Inflammatory macrophage treated with lipopolysaccharide for 1 hour (primary cell): ENCODE results near the gene RBMS1.

Experiments used
- DNase-seq, 2 donors: peaks; one replicate each; pipeline ENCODE4 v3.0.0-alpha.2; 2020 to 2022

Gene RBMS1

GRCh38 chr2:160242893-160243564 is 250.6 kb downstream of the RBMS1 start:
- DNase-seq: no peak

- peak; percentile 65 to 76 for DNase-seq
These were observed 252.1 kb downstream of the RBMS1 start for GRCh38 chr2:160241251-160242137.

- no peak for DNase-seq
These were observed 254.2 kb downstream of the RBMS1 start for GRCh38 chr2:160239436-160239835.

DNA sequence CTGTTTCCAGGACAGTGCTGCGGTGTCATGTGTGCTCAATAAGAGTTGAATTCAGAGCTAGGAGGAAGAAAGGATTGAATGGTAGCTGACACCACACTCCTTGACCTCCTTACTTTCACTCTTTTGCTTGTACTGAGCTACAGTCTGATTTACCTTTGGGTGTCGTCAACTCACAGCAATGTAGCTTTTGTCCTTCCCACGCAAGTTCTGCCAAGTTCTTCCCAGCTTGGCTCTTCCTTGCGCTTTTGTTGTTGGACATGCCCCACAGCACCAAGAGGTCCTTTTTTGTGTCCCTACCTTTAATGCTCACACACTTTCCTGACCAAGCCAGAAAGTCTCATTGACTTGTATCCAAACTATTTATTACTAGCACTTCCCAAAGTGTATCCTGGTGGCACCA is 255.2 kb downstream of the RBMS1 start:
- no peak for DNase-seq

- peak in 1 of 2 donors; percentile 24 for DNase-seq
These were observed 260.6 kb downstream of the RBMS1 start for GRCh38 chr2:160232905-160233475.

DNA sequence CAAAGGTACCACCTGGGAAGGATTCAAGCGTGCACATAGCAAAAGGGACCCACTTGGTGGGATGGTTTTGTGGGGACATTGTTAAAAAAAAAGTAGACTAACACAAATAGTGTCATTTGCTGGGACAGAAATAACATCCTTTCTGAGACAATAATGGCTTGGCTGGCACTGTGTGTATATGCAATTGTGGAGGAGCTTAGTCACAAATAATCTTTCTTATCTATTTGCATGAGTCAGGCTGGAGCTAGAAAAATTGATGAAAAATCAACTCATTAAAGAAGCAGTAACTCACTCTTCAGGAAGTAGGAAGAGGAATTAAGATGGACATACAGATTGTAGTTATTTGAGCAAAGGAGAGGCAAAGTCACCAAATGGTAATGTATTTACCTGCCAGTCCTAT is 264.0 kb downstream of the RBMS1 start:
- no peak for DNase-seq

DNA sequence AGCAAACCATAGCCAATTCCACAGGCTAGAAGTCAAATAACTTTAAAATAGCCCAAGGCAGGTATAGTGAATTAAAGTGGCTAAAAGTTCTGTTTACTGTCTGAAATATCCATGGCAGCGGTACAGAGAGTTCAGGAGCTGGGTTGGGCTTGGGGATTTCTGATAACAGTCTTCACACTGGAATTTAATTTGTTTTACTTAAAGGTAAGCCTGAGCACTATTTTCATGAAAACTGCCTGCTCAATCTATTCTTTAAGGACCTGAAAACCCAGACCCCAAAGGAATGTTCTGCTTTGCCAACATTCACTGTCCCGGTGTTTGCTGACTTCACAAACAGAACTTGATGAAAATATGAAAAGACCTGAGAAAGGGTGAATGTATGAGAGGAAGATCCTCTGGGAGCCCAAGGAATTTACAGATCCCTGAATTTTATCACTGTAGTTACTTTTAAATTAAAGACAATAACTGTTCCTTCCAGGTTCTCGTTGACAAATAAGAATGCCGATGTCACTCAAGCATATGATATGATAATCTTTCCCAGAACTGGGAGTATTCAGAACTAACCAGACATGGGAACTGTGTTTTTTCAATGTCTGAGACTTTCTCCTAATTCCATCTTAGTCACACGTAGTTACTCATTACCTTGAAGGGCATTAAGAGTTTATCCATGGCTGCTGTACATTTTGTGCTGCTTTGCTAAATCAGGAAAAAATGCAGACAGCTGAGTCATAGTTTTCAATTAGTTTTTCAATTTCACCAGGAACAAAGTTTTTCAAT is 265.3 kb downstream of the RBMS1 start:
- no peak for DNase-seq

DNA sequence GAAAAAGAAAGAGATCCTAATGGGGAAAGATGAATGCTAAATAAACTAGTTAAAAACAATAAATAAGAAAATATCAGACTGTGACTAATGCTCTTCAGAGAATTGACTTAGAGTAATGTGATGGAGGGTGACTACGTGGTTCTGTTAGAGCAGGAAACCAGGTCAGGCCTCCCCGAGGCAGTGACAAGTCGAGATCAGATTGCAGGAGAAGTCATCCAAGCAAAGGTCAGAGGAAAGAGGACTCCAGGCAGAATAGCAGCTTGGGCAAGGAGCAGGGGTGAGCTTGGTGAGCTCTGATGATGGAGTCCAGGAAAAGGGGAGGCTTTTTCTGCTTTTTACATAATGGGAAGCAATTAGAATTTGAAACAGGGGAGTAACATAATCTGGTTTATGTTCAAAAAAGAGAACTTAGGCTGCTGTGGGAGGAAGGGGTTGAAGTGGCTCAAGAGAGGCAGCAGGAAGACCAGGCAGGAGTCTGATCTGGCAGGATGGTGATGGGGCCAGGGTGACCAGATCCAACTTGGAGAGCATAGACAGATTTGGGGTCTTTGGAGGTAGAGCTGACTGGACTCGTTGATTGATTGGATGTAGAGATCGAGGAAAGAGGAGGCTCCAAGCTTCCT is 266.2 kb downstream of the RBMS1 start:
- DNase-seq: no peak

- DNase-seq: no peak
These were observed 267.2 kb downstream of the RBMS1 start for GRCh38 chr2:160226367-160226766.

GRCh38 chr2:160225722-160226121 is 267.9 kb downstream of the RBMS1 start:
- no peak for DNase-seq

DNA sequence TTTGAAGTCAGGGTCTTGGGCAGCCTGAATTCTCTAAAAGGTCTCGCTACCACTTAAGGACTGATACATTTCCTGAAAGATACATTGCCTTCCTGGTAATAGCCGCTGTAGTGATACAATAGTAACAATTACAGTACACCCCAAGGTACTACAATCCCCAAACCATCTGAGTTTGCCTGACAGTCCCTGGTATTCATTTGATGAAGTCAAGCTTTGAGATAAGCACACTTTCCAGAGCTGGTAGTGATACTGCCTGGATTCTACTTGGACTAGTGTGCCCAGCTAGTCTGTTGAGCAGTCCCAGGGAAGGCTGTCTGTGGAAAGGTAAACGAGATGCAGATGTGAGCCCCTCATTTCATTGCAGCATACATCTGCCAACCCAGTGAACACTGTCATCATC is 269.1 kb downstream of the RBMS1 start:
- DNase-seq: no peak

DNA sequence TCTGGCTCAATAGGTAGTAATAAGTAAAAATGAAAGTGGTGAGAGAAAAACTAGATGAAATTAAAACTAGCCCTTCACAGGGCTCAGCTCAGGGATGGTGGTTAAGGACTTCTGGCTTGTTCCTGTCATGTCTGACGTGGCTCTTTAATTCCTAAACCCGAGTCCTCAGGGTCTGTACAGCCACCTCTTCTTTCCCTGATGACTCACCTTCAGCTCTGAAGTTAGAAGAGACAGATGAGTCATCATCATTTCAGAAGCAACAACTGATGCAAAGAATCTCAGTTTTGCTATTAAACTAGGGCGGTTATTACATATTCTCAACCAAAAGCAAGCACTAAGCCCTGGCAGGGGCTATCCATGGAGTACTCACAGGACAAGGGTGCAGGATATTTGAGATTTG is 269.5 kb downstream of the RBMS1 start:
- DNase-seq: peak; percentile 35 to 84

GRCh38 chr2:160223560-160223959 is 270.0 kb downstream of the RBMS1 start:
- no peak for DNase-seq

DNA sequence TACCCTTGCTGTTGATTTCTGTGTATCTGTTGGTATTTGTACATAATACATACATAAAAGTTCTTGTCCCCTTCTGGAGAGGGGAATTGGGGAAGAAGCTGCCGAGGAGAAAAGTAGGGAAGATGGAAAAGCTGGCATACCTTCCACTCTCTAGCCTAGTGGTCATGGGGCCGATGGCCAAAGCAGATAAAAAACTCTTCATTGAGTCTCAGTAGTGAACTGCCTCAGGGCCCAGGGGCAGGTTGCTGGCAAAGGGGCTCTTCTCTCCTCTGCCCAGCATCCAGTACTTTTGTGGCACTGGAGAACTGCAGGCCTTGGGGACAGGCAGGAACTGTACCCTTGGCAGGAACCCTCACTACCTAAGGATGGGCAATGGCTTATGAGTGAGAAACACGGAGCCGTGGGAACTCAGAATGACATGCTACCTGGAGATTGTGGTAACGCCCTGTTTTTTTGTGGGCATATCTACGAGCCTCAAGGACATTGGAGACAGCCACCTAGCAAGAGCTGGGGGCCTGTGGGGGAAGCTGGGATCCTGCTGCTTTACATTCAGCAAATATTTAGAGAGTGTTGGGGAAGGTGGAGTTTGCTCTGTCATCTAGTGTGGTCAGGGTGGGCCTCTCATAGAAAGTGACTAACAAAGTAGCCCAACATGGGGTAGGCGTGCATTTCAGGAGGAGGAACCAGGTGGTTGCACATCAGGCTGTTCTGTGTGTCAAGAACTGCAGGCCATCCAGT is 270.9 kb downstream of the RBMS1 start:
- no peak for DNase-seq
